GM12801 (cell line): ENCODE data around the gene WNK4.

Experiments
- CTCF ChIP-seq: IDR thresholded peaks from one replicate; pipeline ENCODE4 v1.5.1; 2011; ENCODE audit warnings: control low read depth; ENCODE audit not compliant: insufficient read length; ENCODE audit errors: extremely low read depth

WNK4 gene

GRCh38 chr17:42806249-42806648 lies 25.8 kb downstream of the WNK4 start:
- no peak for TF ChIP-seq CTCF

GRCh38 chr17:42809250-42809649 lies 28.8 kb downstream of the WNK4 start:
- TF ChIP-seq CTCF, result no peak

GRCh38 chr17:42814633-42815399 lies 34.4 kb downstream of the WNK4 start:
- no peak for TF ChIP-seq CTCF

- no peak for TF ChIP-seq CTCF
Measured at GRCh38 chr17:42817866-42818265, 37.5 kb downstream of the WNK4 start.

- no peak for TF ChIP-seq CTCF
Measured at GRCh38 chr17:42818379-42818778, 38.0 kb downstream of the WNK4 start.

- no peak for TF ChIP-seq CTCF
Measured at GRCh38 chr17:42819939-42820535, 39.6 kb downstream of the WNK4 start.

GRCh38 chr17:42821176-42821575 lies 40.8 kb downstream of the WNK4 start:
- no peak for TF ChIP-seq CTCF
